Stimulated activated CD4-positive, alpha-beta T cell treated with anti-CD3 and anti-CD28 coated beads, TNF-alpha, amount 100 ng/mL, for 1 hour (primary cell): Measurements from ENCODE around the gene MAN2B2.
A peak's percentile ranks its signal among the peaks of the same experiment; 100 is the strongest.
"Not testable (repeated sequence)": the region's sequence is repeated elsewhere in the genome, so short reads cannot be mapped to it uniquely, and the experiment has no call there.

ENCODE experiments used
- DNase-seq, 3 donors: peaks; one replicate each; pipeline ENCODE4 v3.0.0-alpha.2; 2020; ENCODE audit warnings: low read depth in 3 of 3, low spot score in 1 of 3

Gene MAN2B2

GRCh38 chr4:6640292-6641163, 65.5 kb downstream of the MAN2B2 start, which contains the start of gene MRFAP1:
MRFAP1 (plus strand) TSS chr4:6640685; CDS start chr4:6640863, 178 bp downstream.
- DNase-seq = peak; percentile 83 to 89 (median 84)

- DNase-seq = peak in 1 of 3 donors; percentile 20
Measured at GRCh38 chr4:6641164-6641970, 66.4 kb downstream of the MAN2B2 start.

- no peak for DNase-seq
Measured at GRCh38 chr4:6641971-6642320, 67.0 kb downstream of the MAN2B2 start.

- no peak for DNase-seq
Measured at GRCh38 chr4:6643141-6643847, 68.3 kb downstream of the MAN2B2 start.

DNA sequence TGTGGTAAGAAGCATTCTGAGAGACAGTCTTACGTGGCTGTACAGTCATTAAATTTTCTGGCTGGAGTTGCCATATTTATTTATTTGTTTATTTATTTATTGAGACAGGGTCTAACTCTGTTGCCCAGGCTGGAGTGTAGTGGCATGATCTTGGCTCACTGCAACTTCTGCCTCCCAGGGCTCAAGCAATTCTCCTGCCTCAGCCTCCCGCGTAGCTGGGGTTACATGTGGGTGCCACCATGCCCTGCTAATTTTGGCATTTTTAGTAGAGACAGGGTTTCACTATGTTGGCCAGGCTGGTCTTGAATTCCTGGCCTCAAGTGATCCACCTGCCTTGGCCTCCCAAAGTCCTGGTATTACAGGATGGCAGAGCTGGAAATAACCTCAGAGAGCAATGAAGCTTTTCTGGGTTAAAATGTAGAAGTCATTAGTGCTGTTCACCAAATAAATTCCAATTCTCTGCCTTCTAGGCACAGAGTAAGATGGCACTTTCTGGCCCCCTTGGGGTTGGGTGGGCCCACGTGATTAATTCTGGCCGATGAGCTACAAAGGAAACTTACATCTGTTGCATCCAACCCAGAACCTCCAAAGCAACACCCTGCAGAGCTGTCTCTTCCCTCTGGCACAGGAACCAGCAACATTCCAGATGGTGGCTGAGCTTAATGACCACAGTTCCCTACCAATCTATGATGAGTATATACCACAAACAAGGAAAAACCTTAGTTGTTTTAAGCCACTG, 70.0 kb downstream of the MAN2B2 start:
- DNase-seq = no peak

- DNase-seq = no peak
Measured at GRCh38 chr4:6647169-6647568, 72.2 kb downstream of the MAN2B2 start.

GRCh38 chr4:6647582-6648230, 72.7 kb downstream of the MAN2B2 start:
- DNase-seq = no peak

DNA sequence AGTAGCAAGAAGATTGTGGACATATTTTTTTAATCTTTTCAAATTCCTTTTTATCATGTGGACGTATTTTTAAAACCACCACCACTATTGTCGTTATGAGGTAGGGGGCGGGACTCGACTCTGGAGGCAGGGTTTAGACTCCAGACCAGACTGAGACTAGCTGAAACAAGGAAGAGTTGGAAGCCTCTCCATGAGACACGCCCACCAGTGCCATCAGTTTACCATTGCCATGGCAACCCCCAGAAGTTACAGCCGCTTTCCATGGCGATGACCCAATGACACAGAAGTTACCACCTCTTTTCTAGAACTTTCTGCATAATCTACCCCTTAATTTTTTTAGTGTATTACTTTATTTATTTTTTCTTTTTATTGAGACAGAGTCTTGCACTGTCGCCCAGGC, 74.2 kb downstream of the MAN2B2 start:
- no peak for DNase-seq

GRCh38 chr4:6654211-6654610, 79.2 kb downstream of the MAN2B2 start:
- DNase-seq = not testable (repeated sequence)

DNA sequence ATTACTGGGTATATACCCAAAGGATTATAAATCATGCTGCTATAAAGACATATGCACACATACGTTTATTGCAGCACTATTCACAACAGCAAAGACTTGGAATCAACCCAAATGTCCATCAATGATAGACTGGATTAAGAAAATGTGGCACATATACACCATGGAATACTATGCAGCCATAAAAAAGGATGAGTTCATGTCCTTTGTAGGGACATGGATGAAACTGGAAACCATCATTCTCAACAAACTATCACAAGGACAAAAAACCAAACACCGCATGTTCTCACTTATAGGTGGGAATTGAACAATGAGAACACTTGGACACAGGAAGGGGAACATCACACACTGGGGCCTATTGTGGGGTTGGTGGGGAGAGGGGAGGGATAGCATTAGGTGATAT, 80.3 kb downstream of the MAN2B2 start:
- DNase-seq = not testable (repeated sequence)

DNA sequence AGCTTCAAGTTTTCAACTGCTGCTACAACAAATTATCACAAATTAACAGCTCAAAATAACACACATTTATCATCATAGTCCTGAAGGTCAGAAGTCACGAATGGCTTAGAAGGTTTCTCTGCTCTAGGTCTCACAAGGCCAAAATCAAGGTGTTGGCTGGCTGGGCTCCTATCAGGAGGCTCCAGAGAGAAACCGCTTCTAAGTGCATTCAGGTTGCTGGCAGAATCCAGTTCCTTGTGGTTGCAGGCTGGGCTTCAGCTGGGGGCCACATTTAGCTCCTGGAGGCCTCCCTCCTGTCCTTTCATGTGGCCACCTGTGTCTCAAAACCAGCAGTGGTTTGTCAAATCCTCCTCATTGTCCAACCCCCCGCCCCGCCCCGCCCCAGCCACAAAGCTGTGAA, 80.9 kb downstream of the MAN2B2 start:
- no peak for DNase-seq

GRCh38 chr4:6657242-6658208, 82.5 kb downstream of the MAN2B2 start:
- DNase-seq = no peak

- no peak for DNase-seq
Measured at GRCh38 chr4:6658209-6658595, 83.2 kb downstream of the MAN2B2 start.

- peak in 2 of 3 donors; percentile 27 to 39 for DNase-seq
Measured at GRCh38 chr4:6658597-6659075, 83.6 kb downstream of the MAN2B2 start.

GRCh38 chr4:6659897-6660296, 84.9 kb downstream of the MAN2B2 start:
- no peak for DNase-seq

DNA sequence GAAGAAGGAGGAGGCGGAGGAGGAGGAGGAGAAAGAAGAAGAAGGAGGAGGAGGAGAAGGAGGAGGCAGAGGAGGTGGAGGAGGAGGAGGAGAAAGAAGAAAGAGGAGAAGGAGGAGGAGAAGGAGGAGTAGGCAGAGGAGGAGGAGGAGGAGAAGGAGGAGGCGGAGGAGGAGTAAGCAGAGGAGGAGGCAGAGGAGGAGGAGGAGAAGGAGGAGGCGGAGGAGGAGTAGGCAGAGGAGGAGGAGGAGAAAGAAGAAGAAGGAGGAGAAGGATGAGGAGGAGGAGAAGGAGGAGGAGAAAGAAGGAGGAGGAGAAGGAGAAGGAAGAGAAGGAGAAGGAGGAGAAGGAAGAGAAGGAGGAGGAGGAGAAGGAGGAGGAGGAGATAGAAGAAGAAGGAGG, 85.4 kb downstream of the MAN2B2 start:
- DNase-seq = no peak

DNA sequence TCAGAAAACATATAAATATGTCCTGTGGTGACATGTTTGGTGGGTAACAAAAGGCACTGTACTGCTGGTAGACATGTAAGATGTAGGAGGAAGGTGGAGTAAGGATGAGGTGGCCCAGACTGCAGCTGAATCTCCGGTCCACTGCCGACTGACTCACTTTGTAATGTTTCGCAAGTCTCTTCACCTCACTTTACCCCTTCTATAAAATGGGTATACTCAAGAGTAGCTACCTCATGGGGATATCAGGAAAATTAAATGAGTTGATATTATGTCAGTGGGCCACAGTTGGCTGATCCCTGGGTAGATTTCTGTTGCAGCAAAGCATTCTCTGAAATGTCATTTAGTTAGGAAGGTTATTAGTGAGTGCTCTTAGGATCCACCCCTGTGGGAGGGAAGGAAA, 87.6 kb downstream of the MAN2B2 start:
- DNase-seq = no peak

GRCh38 chr4:6663596-6664393, 88.8 kb downstream of the MAN2B2 start:
- no peak for DNase-seq
